Gastrocnemius medialis (tissue), 4 donors: ENCODE results near the gene HMGCLL1.

Source experiments
- POLR2A ChIP-seq, 2 donors: fragments of 450-650 bp; IDR thresholded peaks; one replicate each; pipeline ENCODE4 v1.6.1; 2017; ENCODE audit warnings: antibody characterized with exemption in 2 of 2, mild to moderate bottlenecking in 2 of 2, moderate library complexity in 2 of 2
- TF ChIP-seq, protein P1 (sequence below), 5 experiments: fragments of 450-650 bp in 3 of 5; fragments of 200-600 bp in 2 of 5; sonication (generic) in 2 of 5; IDR thresholded peaks in 4 of 5; conservative IDR thresholded peaks in 1 of 5; 1 replicate in 4 of 5; 2 replicates in 1 of 5; pipeline ENCODE4 v1.5.1; 2016 to 2019; ENCODE audit warnings: antibody characterized with exemption in 5 of 5, mild to moderate bottlenecking in 3 of 5, moderate library complexity in 3 of 5

DNA sequence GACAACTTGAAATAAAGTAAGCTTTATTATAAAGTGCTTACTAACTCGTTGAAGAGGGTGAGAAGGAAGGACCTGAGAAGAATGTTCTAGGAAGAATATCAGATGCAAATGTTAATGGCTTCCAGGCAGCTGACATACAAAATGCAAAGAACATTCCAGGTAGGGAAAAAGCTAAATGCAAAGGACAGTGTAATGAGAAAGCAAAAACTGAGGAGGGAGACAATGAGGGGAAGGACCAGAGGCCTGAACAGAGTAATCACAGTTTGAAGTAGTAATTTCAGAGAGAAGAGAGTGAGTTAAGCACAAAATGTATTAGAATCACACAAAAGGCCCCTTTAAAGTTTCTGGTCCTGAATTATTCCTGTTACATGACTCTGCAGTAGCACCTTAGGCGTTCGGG lies 81.3 kb downstream of the HMGCLL1 start:
- no peak for TF ChIP-seq POLR2A (IDR thresholded peaks at IDR 0.05)
- TF ChIP-seq, protein P1, sequence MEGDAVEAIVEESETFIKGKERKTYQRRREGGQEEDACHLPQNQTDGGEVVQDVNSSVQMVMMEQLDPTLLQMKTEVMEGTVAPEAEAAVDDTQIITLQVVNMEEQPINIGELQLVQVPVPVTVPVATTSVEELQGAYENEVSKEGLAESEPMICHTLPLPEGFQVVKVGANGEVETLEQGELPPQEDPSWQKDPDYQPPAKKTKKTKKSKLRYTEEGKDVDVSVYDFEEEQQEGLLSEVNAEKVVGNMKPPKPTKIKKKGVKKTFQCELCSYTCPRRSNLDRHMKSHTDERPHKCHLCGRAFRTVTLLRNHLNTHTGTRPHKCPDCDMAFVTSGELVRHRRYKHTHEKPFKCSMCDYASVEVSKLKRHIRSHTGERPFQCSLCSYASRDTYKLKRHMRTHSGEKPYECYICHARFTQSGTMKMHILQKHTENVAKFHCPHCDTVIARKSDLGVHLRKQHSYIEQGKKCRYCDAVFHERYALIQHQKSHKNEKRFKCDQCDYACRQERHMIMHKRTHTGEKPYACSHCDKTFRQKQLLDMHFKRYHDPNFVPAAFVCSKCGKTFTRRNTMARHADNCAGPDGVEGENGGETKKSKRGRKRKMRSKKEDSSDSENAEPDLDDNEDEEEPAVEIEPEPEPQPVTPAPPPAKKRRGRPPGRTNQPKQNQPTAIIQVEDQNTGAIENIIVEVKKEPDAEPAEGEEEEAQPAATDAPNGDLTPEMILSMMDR (IDR thresholded peaks at IDR 0.05 in 4 of 5, conservative IDR thresholded peaks at IDR 0.05 in 1 of 5) = no peak
